GM18909 (cell line): ENCODE measurements around the gene CPEB2.

Source experiments
- ATAC-seq: cut with Tn5 transposase; IDR thresholded peaks from one replicate; pipeline ENCODE4 v1.9.1; 2021; ENCODE audit warnings: mild to moderate bottlenecking; ENCODE audit not compliant: unreplicated experiment, poor library complexity

Gene CPEB2

DNA sequence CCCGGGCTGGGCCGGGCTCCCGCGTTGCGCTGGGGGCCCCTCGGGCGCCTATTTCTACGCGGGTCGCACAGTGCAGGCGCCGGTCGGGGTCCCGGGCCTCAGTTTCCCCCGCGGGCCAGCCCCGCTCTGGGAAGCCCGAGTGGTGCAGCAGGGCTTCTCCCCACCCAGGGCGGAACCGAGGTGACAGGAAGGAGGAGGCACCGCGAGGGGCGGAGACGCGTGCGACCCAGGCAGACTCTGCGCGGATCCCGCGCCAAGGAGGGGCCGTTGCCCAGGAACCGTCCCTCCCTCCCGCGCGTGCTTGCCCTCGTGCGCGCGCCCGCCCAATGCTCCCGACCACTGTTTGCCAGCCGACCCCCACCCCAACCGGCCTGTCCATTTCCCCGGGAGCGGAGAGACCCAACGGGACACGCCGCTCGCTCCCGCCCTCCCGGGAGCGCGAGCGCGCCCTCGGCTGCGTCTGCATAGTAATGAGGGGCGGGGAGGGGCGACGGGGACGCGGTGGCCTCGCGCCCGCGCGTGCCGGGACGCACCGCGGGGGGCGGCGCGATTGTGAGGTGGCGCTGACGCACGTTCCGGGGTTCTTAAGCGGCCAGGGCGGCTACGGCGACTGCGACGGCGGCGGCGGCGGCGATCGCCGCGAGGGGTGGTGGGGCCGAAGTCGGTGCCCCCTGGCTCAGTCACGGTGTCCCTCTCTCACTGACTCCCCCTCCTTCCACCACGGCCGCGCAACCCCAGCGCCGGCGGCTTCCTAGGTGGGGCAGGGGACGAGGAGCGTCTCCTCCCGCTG is at the start of gene CPEB2:
TSS of gene CPEB2 (plus strand) at position 613 of the 790 bp plus-strand sequence. CDS start 193 bp downstream, outside the sequence.
- ATAC-seq = peak; percentile 67

GRCh38 chr4:14958436-14958835 is 43.8 kb upstream of the CPEB2 start:
- no peak for ATAC-seq

DNA sequence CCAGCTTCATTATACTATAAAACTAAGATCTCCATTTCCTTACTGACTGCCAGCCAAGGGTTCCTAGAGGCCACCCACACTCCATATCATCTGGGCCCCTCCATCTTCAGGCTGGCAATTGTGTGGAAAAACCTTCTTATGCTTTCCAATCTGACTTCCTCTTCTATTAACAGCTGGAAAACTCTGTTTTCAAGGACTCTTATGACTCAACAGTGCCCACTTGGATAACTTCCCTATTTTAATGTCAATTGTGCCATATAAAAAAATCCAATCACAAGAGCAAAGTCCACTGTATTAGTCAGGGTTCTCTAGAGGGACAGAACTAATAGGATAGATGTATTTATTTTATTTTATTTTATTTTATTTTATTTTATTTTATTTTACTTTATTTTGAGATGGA is 41.0 kb upstream of the CPEB2 start:
- no peak for ATAC-seq

DNA sequence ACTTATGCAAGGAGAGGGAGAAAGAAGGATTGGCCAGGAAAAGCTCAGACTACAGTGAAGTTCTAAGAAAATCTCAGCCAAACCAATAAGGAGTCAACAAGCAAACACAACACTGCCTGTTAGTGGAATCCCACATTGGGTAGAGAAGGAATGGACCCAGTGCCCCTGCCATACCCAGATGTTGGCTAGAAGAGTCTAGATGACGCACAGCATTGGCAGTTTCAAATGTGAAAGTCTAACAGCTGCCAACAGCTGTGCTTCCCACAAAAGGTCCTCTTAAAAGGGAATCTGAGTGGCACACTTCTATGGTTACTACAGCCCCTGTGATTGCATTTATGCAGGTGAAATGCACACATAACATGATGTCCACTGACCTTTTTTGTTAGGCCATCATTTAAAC is 37.2 kb upstream of the CPEB2 start:
- no peak for ATAC-seq

DNA sequence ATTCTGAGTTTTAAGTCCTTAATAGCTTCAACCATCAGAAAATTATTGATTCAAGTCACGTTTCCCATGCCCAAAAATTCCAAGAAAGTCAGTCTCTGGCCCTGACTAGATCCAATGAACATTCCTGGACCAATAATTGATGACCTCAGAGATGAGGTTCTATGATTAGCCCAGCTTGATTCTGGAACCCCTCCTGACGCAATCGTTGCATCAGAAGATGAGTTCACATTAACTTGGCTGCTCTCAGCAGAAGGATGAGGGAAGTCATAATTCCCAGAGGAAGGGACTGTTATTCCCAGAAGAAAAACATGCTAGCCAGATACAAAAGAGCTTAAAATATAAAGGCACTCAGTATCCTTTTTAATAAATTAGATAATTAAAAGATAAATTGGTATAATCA is 34.3 kb upstream of the CPEB2 start:
- ATAC-seq = no peak

GRCh38 chr4:14977830-14978229 is 24.5 kb upstream of the CPEB2 start:
- ATAC-seq = no peak

DNA sequence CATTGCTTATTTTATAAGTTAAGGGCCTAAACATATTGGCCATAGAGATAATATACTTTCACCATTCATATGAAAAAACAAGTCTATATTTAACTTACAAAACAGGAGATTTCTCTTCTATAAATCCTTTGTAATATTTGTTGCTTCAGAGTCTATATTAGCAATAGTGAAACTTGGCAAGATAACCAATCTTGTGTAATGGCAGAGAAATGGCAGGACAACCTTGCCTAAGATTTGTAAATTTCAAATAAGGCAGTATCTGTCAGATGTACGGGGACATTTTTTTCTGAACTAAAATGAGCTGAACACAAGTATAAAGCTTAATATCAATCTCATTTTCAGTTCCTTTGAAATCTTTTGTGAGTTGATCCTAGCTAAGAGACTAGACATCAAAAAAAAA is 17.8 kb upstream of the CPEB2 start:
- ATAC-seq = no peak

- no peak for ATAC-seq
These were observed 17.1 kb upstream of the CPEB2 start for GRCh38 chr4:14985161-14985560.

- no peak for ATAC-seq
These were observed 16.4 kb upstream of the CPEB2 start for GRCh38 chr4:14985843-14986242.

DNA sequence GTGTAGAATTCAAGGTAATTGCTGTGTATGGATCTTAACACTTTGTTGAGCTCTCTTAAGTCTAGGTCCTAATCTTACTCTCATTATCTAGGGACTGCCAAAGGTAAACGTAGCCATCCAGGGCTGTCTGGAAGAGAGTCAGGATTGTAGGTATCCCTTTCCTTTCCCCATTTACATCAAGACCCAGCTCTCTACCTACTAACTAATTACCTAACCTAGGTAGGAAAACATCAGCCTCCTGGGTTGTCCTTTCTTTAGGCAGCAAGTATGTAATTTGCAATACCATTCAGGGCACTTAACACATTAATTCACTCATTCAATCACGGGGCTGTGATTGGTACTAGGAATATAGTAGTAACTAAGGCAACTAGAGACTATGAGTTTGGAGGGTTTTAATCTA is 15.2 kb upstream of the CPEB2 start:
- no peak for ATAC-seq

GRCh38 chr4:14990484-14990883 is 11.8 kb upstream of the CPEB2 start:
- ATAC-seq = no peak

GRCh38 chr4:14994242-14994641 is 8.0 kb upstream of the CPEB2 start:
- no peak for ATAC-seq

GRCh38 chr4:15001248-15001868 is 923 bp upstream of the CPEB2 start:
- peak; percentile 28 for ATAC-seq

GRCh38 chr4:15002659-15003400 is 549 bp downstream of the CPEB2 start:
- ATAC-seq = peak; percentile 23

GRCh38 chr4:15003401-15003890 is 1.2 kb downstream of the CPEB2 start:
- ATAC-seq = peak; percentile 18

- peak; percentile 7 for ATAC-seq
These were observed 1.8 kb downstream of the CPEB2 start for GRCh38 chr4:15003891-15004738.

DNA sequence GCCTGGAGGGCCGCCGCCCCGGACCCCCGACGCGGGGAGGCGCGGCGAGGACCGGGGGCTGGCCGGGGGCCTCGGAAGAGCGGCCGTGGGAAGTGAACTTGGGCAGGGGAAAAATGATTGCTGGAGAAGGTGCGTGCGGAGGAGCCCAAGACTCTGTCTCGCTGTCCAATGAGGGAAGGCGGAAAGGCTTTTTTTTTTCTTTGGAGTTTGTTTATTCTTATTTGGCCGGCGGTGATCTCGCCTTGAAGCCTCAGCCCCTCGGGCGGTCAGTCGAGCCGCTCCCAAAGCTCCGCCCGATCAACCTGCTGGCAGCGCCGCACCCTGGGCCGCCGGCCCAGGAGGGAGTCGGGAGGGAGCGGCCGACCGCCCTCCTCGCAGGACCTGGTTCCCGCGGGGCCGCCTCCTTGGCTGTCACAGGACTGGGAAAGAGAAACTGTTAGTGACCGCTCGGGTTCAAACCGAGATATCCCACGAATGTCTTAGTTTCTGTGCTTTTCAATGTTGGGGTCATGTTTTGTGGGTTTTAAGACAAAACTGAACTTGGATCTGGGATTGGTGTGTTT is 2.5 kb downstream of the CPEB2 start:
- peak; percentile 3 for ATAC-seq

DNA sequence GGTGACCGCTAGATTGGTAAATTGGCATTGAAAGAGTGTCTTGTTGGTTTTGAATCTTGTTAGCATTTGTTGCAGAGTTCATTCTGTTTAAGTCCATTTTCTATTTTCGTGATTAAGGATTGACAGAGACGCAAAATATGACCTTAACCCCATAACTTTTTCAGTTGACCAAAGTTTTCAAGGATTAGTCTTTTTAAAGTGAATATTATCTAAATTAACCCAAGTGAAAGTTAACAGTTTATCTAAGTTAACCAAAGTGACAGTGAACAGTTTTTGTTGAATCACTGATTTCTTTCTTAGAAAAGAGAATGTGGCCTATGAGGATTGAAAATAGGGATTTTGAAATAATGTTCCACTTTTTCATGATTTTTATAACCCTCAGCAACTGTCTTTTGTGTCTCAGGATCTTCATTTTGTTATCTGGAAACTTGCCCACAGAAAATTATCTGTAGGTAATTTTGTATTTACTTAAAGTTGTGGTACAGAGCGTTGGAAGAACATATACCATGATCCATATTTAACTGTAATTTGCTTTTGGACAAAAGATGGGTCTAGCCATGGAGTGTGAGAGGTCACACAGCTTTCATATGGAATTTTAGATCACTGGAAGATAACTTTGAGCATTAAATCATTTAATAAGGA is 3.3 kb downstream of the CPEB2 start:
- no peak for ATAC-seq

DNA sequence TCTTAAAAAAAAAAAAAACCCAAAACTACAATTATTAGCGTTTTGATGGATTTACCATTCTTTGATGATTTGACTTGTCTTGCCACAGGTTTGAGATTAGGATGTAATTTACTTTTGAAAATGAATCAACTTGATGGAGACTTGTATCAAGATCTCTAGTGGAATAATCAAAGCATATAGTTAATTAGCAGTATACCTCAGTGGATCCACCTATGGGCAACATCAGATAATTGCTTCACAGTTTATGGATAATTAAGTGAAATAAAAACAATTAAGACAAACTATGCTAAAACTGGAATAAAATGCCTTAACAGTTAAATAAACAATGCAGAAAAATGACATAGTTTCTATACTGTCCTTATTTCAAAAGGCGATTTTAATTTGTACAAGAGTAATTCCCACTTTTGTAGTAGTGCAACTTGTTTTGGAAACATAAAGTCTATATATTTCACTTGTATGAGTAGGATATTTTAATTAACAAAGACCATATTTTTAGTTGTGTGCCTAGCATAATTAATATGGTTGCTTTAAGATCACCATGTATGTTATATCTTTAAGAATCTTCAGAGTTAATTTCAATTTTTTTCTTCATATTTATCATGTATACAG is 4.2 kb downstream of the CPEB2 start:
- ATAC-seq = no peak
